ENCODE data around the gene GRK3. TPM values are rescaled to one million over a fixed set of nuclear protein-coding genes. Genes with fewer than 3 reads are reported as not detected.

GRK3 gene
- total and polyA plus RNA-seq, 4 experiments from 2014 or later = 0.11 to 3.2 (median 1.5) TPM

GRCh38 chr22:25745341-25746011 lies 181.0 kb downstream of the GRK3 start:
- Mint-ChIP-seq H3K4me1 (peaks cover 0 to 11% (median 1%) of the 10 kb centered on the region in 4 donors), H3K36me3 (no peaks in the 10 kb centered on the region), H3K4me3 (no peak overlapping the region), H3K27ac (peak overlapping the region in 1 of 7 donors; percentile 52), H3K27me3 (peaks cover 5 to 8% of the 10 kb centered on the region in 2 donors), H3K9me3 (no peaks in the 10 kb centered on the region)
- no peak overlapping the region for H3K4me3 ChIP-seq (ENCODE audit: low read length in 2 of 2)
- no peaks in the 10 kb centered on the region for H3K4me1 ChIP-seq (ENCODE audit: insufficient read depth, low read length)
- no peaks in the 10 kb centered on the region for H3K9me3 ChIP-seq (ENCODE audit: control insufficient read depth in 1 of 2, low read length in 2 of 2)
- ChIA-PET POLR2A (ENCODE audit: partially characterized antibody) (no interaction called here), CTCF (ENCODE audit: partially characterized antibody) (no interaction called here)
- intact Hi-C loops (cut with micrococcal nuclease) = no loop called here
- no peak for DNase-seq
- H3K36me3 ChIP-seq (ENCODE audit: insufficient read depth, low read length) = no peaks in the 10 kb centered on the region
- no peak overlapping the region for H3K27ac ChIP-seq (ENCODE audit: low read depth, low read length)
- no peaks in the 10 kb centered on the region for H3K27me3 ChIP-seq (ENCODE audit: insufficient read depth, low read length)

GRCh38 chr22:25746012-25746373 lies 181.5 kb downstream of the GRK3 start:
- POLR2A ChIA-PET (ENCODE audit: partially characterized antibody) = no interaction called here
- Mint-ChIP-seq H3K27ac (no peak overlapping the region), H3K9me3 (no peaks in the 10 kb centered on the region)

GRCh38 chr22:25747245-25747944 lies 182.9 kb downstream of the GRK3 start:
- CTCF ChIA-PET (ENCODE audit: partially characterized antibody) = no interaction called here
- intact Hi-C loops (cut with micrococcal nuclease) = no loop called here
- H3K4me1 Mint-ChIP-seq = peaks cover 0 to 11% (median 1%) of the 10 kb centered on the region in 4 donors

More at GRCh38 chr22:25746012-25746373, 181.5 kb downstream of the GRK3 start:
- H3K9me3 ChIP-seq (ENCODE audit: control insufficient read depth in 1 of 2, low read length in 2 of 2) = no peaks in the 10 kb centered on the region
- no peaks in the 10 kb centered on the region for H3K36me3 ChIP-seq (ENCODE audit: insufficient read depth, low read length)
- intact Hi-C loops (cut with micrococcal nuclease) = no loop called here
- no peaks in the 10 kb centered on the region for H3K27me3 ChIP-seq (ENCODE audit: insufficient read depth, low read length)
- Mint-ChIP-seq H3K27me3 (peaks cover 5 to 8% of the 10 kb centered on the region in 2 donors), H3K4me1 (peaks cover 0 to 11% (median 1%) of the 10 kb centered on the region in 4 donors), H3K4me3 (no peak overlapping the region), H3K36me3 (no peaks in the 10 kb centered on the region)
- no peak for DNase-seq
- CTCF ChIA-PET (ENCODE audit: partially characterized antibody) = no interaction called here
- no peak overlapping the region for H3K27ac ChIP-seq (ENCODE audit: low read depth, low read length)
- H3K4me1 ChIP-seq (ENCODE audit: insufficient read depth, low read length) = no peaks in the 10 kb centered on the region
- no peak overlapping the region for H3K4me3 ChIP-seq (ENCODE audit: low read length in 2 of 2)

GRCh38 chr22:25748140-25748539 lies 183.7 kb downstream of the GRK3 start:
- no peaks in the 10 kb centered on the region for H3K36me3 ChIP-seq (ENCODE audit: insufficient read depth, low read length)
- Mint-ChIP-seq H3K4me1 (peaks cover 0 to 11% (median 1%) of the 10 kb centered on the region in 4 donors), H3K36me3 (no peaks in the 10 kb centered on the region), H3K4me3 (no peak overlapping the region), H3K9me3 (no peaks in the 10 kb centered on the region), H3K27me3 (peaks cover 4 to 8% of the 10 kb centered on the region in 2 donors), H3K27ac (no peak overlapping the region)
- intact Hi-C loops (cut with micrococcal nuclease) = no loop called here
- H3K27me3 ChIP-seq (ENCODE audit: insufficient read depth, low read length) = no peaks in the 10 kb centered on the region
- no peak overlapping the region for H3K27ac ChIP-seq (ENCODE audit: low read depth, low read length)
- ChIA-PET POLR2A (ENCODE audit: partially characterized antibody) (no interaction called here), CTCF (ENCODE audit: partially characterized antibody) (no interaction called here)
- H3K9me3 ChIP-seq (ENCODE audit: control insufficient read depth in 1 of 2, low read length in 2 of 2) = no peaks in the 10 kb centered on the region
- no peak overlapping the region for H3K4me3 ChIP-seq (ENCODE audit: low read length in 2 of 2)
- H3K4me1 ChIP-seq (ENCODE audit: insufficient read depth, low read length) = no peaks in the 10 kb centered on the region
- DNase-seq = no peak

More at GRCh38 chr22:25747245-25747944, 182.9 kb downstream of the GRK3 start:
- no peaks in the 10 kb centered on the region for H3K9me3 ChIP-seq (ENCODE audit: control insufficient read depth in 1 of 2, low read length in 2 of 2)
- no peak overlapping the region for H3K4me3 Mint-ChIP-seq
- no peaks in the 10 kb centered on the region for H3K36me3 Mint-ChIP-seq
- H3K27ac Mint-ChIP-seq = no peak overlapping the region
- H3K4me1 ChIP-seq (ENCODE audit: insufficient read depth, low read length) = no peaks in the 10 kb centered on the region
- POLR2A ChIA-PET (ENCODE audit: partially characterized antibody) = no interaction called here
- H3K9me3 Mint-ChIP-seq = no peaks in the 10 kb centered on the region
- H3K27ac ChIP-seq (ENCODE audit: low read depth, low read length) = no peak overlapping the region
- H3K27me3 Mint-ChIP-seq = peaks cover 5 to 8% of the 10 kb centered on the region in 2 donors
- H3K27me3 ChIP-seq (ENCODE audit: insufficient read depth, low read length) = no peaks in the 10 kb centered on the region
- no peaks in the 10 kb centered on the region for H3K36me3 ChIP-seq (ENCODE audit: insufficient read depth, low read length)
- no peak overlapping the region for H3K4me3 ChIP-seq (ENCODE audit: low read length in 2 of 2)
- no peak for DNase-seq

GRCh38 chr22:25748704-25749103 lies 184.2 kb downstream of the GRK3 start:
- CTCF ChIA-PET (ENCODE audit: partially characterized antibody) = no interaction called here
- Mint-ChIP-seq H3K4me1 (peaks cover 0 to 11% (median 1%) of the 10 kb centered on the region in 4 donors), H3K4me3 (no peak overlapping the region), H3K9me3 (no peaks in the 10 kb centered on the region), H3K27me3 (peaks cover 2 to 6% of the 10 kb centered on the region in 2 donors), H3K27ac (no peak overlapping the region), H3K36me3 (no peaks in the 10 kb centered on the region)
- POLR2A ChIA-PET (ENCODE audit: partially characterized antibody) = no interaction called here
- Histone ChIP-seq H3K36me3 (ENCODE audit: insufficient read depth, low read length) (no peaks in the 10 kb centered on the region), H3K27me3 (ENCODE audit: insufficient read depth, low read length) (no peaks in the 10 kb centered on the region), H3K4me3 (ENCODE audit: low read length in 2 of 2) (no peak overlapping the region), H3K4me1 (ENCODE audit: insufficient read depth, low read length) (no peaks in the 10 kb centered on the region), H3K27ac (ENCODE audit: low read depth, low read length) (no peak overlapping the region), H3K9me3 (ENCODE audit: control insufficient read depth in 1 of 2, low read length in 2 of 2) (no peaks in the 10 kb centered on the region)
- DNase-seq = no peak
- intact Hi-C loops (cut with micrococcal nuclease) = no loop called here

- intact Hi-C loops (cut with micrococcal nuclease) = no loop called here
- no peaks in the 10 kb centered on the region for H3K4me1 ChIP-seq (ENCODE audit: insufficient read depth, low read length)
- ChIA-PET CTCF (ENCODE audit: partially characterized antibody) (no interaction called here), POLR2A (ENCODE audit: partially characterized antibody) (no interaction called here)
- no peak overlapping the region for H3K4me3 ChIP-seq (ENCODE audit: low read length in 2 of 2)
- Mint-ChIP-seq H3K27ac (no peak overlapping the region), H3K36me3 (no peaks in the 10 kb centered on the region), H3K4me1 (peaks cover 0 to 11% (median 1%) of the 10 kb centered on the region in 4 donors), H3K4me3 (no peak overlapping the region), H3K27me3 (peaks cover 2 to 6% of the 10 kb centered on the region in 2 donors), H3K9me3 (no peaks in the 10 kb centered on the region)
- no peaks in the 10 kb centered on the region for H3K27me3 ChIP-seq (ENCODE audit: insufficient read depth, low read length)
- H3K9me3 ChIP-seq (ENCODE audit: control insufficient read depth in 1 of 2, low read length in 2 of 2) = no peaks in the 10 kb centered on the region
- no peak overlapping the region for H3K27ac ChIP-seq (ENCODE audit: low read depth, low read length)
- H3K36me3 ChIP-seq (ENCODE audit: insufficient read depth, low read length) = no peaks in the 10 kb centered on the region
- no peak for DNase-seq
Observed at GRCh38 chr22:25749420-25750169, 185.1 kb downstream of the GRK3 start.

- Mint-ChIP-seq H3K36me3 (no peaks in the 10 kb centered on the region), H3K4me1 (peaks cover 0 to 11% (median 1%) of the 10 kb centered on the region in 4 donors), H3K27me3 (peaks cover 0 to 3% of the 10 kb centered on the region in 2 donors), H3K4me3 (no peak overlapping the region), H3K9me3 (no peaks in the 10 kb centered on the region), H3K27ac (no peak overlapping the region)
- no peaks in the 10 kb centered on the region for H3K27me3 ChIP-seq (ENCODE audit: insufficient read depth, low read length)
- ChIA-PET POLR2A (ENCODE audit: partially characterized antibody) (no interaction called here), CTCF (ENCODE audit: partially characterized antibody) (no interaction called here)
- DNase-seq = no peak
- H3K4me1 ChIP-seq (ENCODE audit: insufficient read depth, low read length) = no peaks in the 10 kb centered on the region
- no peaks in the 10 kb centered on the region for H3K9me3 ChIP-seq (ENCODE audit: control insufficient read depth in 1 of 2, low read length in 2 of 2)
- intact Hi-C loops (cut with micrococcal nuclease) = no loop called here
- H3K27ac ChIP-seq (ENCODE audit: low read depth, low read length) = no peak overlapping the region
- no peak overlapping the region for H3K4me3 ChIP-seq (ENCODE audit: low read length in 2 of 2)
- H3K36me3 ChIP-seq (ENCODE audit: insufficient read depth, low read length) = no peaks in the 10 kb centered on the region
Observed at GRCh38 chr22:25750569-25751173, 186.2 kb downstream of the GRK3 start.
